SKM-1 (cell line): Measurements from ENCODE around the gene PANK1.

Experiments used
- DNase-seq: peaks from one replicate; lab custom pipeline; 2025; ENCODE audit not compliant: unreplicated experiment; lab: John Stamatoyannopoulos, UW

PANK1 gene

DNA sequence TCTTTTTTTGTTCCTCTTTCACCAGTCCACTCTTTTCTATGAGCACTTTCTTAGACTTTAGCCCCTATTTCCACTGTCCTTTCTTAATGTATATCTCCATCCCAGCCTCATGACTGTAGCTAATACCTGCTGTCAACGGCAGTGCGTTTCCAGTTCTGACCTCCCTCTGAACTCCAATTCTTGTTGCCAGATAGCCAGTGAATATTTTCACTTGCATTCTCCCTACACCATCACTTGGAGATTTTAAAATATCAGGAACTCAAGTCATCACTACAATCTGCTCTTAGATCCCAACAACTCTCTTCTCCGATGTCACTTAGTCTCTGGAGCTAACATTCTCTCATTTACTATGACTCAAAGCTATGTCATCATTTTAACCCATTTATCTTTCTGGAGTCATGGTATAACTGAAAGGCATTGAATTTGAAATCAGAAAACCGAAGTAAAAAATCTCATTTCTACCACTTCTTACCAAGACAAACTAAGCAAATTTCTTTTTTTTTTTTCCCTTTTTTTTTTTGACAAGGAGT, 104.6 kb downstream of the PANK1 start:
- no peak for DNase-seq

DNA sequence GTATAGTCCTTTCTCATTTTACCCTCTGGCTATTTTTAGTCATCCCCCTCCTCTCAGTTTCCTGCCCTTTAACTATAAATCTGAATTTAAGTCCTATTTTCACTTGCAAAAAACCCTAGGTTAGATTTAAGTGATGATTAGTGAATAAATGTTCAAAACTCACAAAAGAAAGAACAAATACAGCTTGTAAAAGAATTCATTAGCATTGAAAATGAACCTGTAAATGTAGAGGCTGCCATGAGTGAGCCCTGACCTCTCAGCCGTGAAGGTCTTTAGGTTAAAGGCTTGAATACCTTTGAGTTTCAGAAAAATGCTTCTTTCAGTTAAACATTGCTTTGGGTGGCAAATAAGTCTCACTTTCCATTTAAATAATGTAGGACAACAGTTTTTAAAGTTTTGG, 107.7 kb downstream of the PANK1 start:
- no peak for DNase-seq

DNA sequence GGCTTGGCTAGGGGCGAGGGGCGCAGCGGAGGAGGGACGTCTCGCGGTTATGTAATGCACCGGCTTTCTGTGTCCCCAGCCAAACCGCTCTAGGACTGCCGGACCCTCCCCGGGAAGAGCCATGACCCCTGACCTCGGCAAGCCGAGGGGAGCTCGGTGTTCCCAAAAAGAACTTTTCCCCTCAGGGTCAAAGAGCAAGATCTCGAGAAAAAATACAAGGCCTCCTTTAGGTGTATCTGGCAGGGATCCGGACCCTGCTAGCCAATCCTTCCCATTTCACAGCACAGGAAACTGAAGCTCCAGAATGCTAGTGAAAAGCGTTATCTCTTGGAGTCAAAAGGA, 109.1 kb downstream of the PANK1 start:
- DNase-seq = no peak

DNA sequence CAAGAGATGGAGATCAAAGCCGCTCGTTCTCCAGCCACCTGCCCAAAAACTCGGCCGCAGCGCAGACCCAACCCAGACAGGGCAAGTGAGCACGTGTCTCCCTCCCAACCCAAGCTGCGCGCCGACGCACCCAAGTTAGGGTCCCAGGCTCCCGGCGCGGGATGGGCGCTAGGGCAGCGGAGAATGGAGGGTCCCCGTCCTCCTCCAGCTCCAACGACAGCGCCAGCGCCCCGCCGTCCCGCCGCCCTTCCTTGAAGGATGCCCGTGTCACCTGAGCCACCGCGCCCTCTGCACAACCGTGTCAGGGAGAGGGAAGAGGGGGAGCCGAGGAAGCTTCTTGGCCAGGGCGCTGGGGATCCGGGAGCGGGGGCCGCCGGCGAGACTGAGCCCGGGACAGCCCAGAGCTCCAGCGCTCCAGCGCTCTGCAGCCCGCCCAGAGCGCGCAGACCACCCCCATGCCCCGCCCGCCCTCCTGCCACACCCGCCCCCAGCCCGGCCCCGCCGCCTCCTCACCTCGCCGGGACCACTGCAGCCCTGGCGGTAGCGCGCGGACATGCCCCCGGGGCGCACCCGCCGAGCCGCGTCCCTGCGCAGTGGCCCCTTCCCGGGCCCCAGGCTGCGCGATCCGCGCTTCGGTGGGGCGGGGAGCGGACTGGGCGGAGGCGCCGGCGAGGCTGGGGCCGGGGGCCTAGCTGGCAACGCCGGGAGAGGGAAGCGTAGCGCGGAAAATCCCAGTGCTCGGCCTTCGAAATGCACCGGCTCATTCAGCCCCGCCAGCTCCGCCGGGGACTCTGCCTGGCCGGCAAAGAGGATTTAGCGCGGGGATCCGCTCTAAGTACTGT, 109.7 kb downstream of the PANK1 start, which contains the start of gene SLC16A12:
Gene SLC16A12, minus strand, starts transcription at position 424 of the 842 bp plus-strand sequence. CDS start 73,016 bp downstream, outside the sequence.
- no peak for DNase-seq

DNA sequence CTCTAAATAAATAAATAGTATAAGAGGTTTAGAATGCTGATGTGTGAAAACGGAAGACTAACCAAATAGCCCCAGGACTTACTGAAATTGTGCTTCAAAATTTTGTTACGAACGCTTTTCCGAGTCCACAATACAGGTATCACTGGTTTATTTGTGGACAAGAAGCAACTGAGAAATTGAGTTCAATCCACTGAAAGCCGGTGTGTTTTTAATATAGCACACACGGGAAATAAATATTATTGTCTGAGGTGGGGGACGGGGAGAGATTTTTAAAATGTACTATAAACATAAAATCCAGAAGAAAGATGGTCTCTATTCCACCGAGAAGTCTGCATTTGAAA, 110.2 kb downstream of the PANK1 start:
- DNase-seq = no peak
